ENCODE data around the gene JPT2.

JPT2 gene

GRCh38 chr16:1666316-1666715 is 11.8 kb upstream of the JPT2 start:
- no peak for TF ChIP-seq CTCF (IDR thresholded peaks at IDR 0.05)
- no peak for DNase-seq (ENCODE audit: low spot score)

GRCh38 chr16:1667271-1667670 is 10.8 kb upstream of the JPT2 start:
- Histone ChIP-seq H3K4me3 (no peak overlapping the region), H3K27ac (no peak overlapping the region)
- TF ChIP-seq CTCF (IDR thresholded peaks at IDR 0.05): no peak
- DNase-seq (ENCODE audit: low spot score): no peak

More at GRCh38 chr16:1666316-1666715, 11.8 kb upstream of the JPT2 start:
- no peak overlapping the region for H3K27ac ChIP-seq
- no peak overlapping the region for H3K4me3 ChIP-seq

GRCh38 chr16:1667916-1668315 is 10.2 kb upstream of the JPT2 start:
- no peak for TF ChIP-seq CTCF (IDR thresholded peaks at IDR 0.05)
- no peak for DNase-seq (ENCODE audit: low spot score)
- Histone ChIP-seq H3K27ac (no peak overlapping the region), H3K4me3 (no peak overlapping the region)

- DNase-seq (ENCODE audit: low spot score): no peak
- Histone ChIP-seq H3K4me3 (no peak overlapping the region), H3K27ac (no peak overlapping the region)
- TF ChIP-seq CTCF (IDR thresholded peaks at IDR 0.05): no peak
Observed at GRCh38 chr16:1668612-1669319, 9.3 kb upstream of the JPT2 start.

GRCh38 chr16:1669698-1670097 is 8.4 kb upstream of the JPT2 start:
- no peak overlapping the region for H3K4me3 ChIP-seq

GRCh38 chr16:1670371-1670770 is 7.7 kb upstream of the JPT2 start:
- TF ChIP-seq CTCF (IDR thresholded peaks at IDR 0.05): no peak
- no peak for DNase-seq (ENCODE audit: low spot score)
- H3K4me3 ChIP-seq: no peak overlapping the region
- H3K27ac ChIP-seq: no peak overlapping the region

More at GRCh38 chr16:1669698-1670097, 8.4 kb upstream of the JPT2 start:
- H3K27ac ChIP-seq: no peak overlapping the region
- no peak for TF ChIP-seq CTCF (IDR thresholded peaks at IDR 0.05)
- no peak for DNase-seq (ENCODE audit: low spot score)

GRCh38 chr16:1670866-1671265 is 7.2 kb upstream of the JPT2 start:
- Histone ChIP-seq H3K4me3 (no peak overlapping the region), H3K27ac (no peak overlapping the region)
- DNase-seq (ENCODE audit: low spot score): no peak
- no peak for TF ChIP-seq CTCF (IDR thresholded peaks at IDR 0.05)
